SK-N-SH (cell line): ENCODE results near the gene PLPP2. TPM values are rescaled to one million over a fixed set of nuclear protein-coding genes. Genes with fewer than 3 reads are reported as not detected.

ENCODE experiments used
- CTCF ChIA-PET: fragments of 300-600, 350-600 bp; formaldehyde crosslinking; extraction: SDS; loops from one replicate; lab custom pipeline; 2021; lab: Yijun Ruan, JAX
- POLR2A ChIA-PET: fragments of 350-600 bp; sonication (Branson Sonifier 250); formaldehyde crosslinking; extraction: SDS; loops from one replicate; lab custom pipeline; 2020; ENCODE audit warnings: antibody characterized with exemption, inconsistent platforms; lab: Yijun Ruan, JAX
- DNase-seq: peaks from one replicate; pipeline ENCODE4 v3.0.0; 2012
- H2AFZ ChIP-seq: fragments of 200-600 bp; sonication (generic); 2 replicates; pipeline ENCODE4 v1.8.1; 2016; ENCODE audit warnings: antibody characterized with exemption, mild to moderate bottlenecking, low read depth
- H3F3A ChIP-seq: fragments of 200-600 bp; sonication (generic); replicated peaks from 2 replicates; pipeline ENCODE3; 2016; ENCODE audit warnings: antibody characterized with exemption, mild to moderate bottlenecking; ENCODE audit not compliant: insufficient read depth
- H3K27ac ChIP-seq, 2 experiments: fragments of 200-500 bp in 1 of 2; fragments of 200-600 bp in 1 of 2; sonication (Bioruptor generic) in 1 of 2; sonication (generic), shearing (Covaris generic) in 1 of 2; 2 replicates each; pipeline versions ENCODE4 v1.5.1 to v1.6.1; 2014 to 2016; ENCODE audit warnings: low read depth in 2 of 2, inconsistent platforms in 1 of 2, low read length in 1 of 2, mild to moderate bottlenecking in 1 of 2, mixed read lengths in 1 of 2
- H3K27me3 ChIP-seq: fragments of 200-600 bp; sonication (generic), shearing (Covaris generic); 2 replicates; pipeline ENCODE4 v1.6.1; 2016; ENCODE audit warnings: mixed run types; ENCODE audit not compliant: insufficient read depth
- H3K36me3 ChIP-seq, 2 experiments: fragments of 200-500 bp in 1 of 2; fragments of 200-600 bp in 1 of 2; sonication (Bioruptor generic) in 1 of 2; sonication (generic) in 1 of 2; replicated peaks in 1 of 2; 2 replicates each; pipeline versions ENCODE3 to v1.5.1; 2014 to 2016; ENCODE audit warnings: low read length in 1 of 2, mild to moderate bottlenecking in 1 of 2; ENCODE audit not compliant: insufficient read depth in 2 of 2, control insufficient read depth in 1 of 2
- H3K4me1 ChIP-seq, 2 experiments: fragments of 200-500 bp in 1 of 2; fragments of 200-600 bp in 1 of 2; sonication (Bioruptor generic) in 1 of 2; sonication (generic), shearing (Covaris generic) in 1 of 2; 2 replicates each; pipeline versions ENCODE4 v1.5.1 to v1.6.1; 2014 to 2016; ENCODE audit warnings: low read depth in 1 of 2, low read length in 1 of 2, mixed run types in 1 of 2; ENCODE audit not compliant: insufficient read depth in 2 of 2, control insufficient read depth in 1 of 2
- H3K4me2 ChIP-seq: fragments of 200-600 bp; sonication (generic), shearing (Covaris generic); 2 replicates; pipeline ENCODE4 v1.6.1; 2017; ENCODE audit warnings: mixed run types
- H3K4me3 ChIP-seq, 2 experiments: fragments of 200-500 bp in 1 of 2; fragments of 200-600 bp in 1 of 2; sonication (Bioruptor generic) in 1 of 2; sonication (generic), shearing (Covaris generic) in 1 of 2; 2 replicates each; pipeline versions ENCODE4 v1.5.1 to v1.8.1; 2014 to 2016; ENCODE audit warnings: low read depth in 2 of 2, inconsistent platforms in 1 of 2, low read length in 1 of 2, mild to moderate bottlenecking in 1 of 2, mixed read lengths in 1 of 2, moderate library complexity in 1 of 2
- H3K79me2 ChIP-seq: fragments of 200-600 bp; sonication (generic); 2 replicates; pipeline ENCODE4 v1.8.1; 2017; ENCODE audit warnings: mild to moderate bottlenecking; ENCODE audit not compliant: insufficient read depth
- H3K9ac ChIP-seq: fragments of 200-600 bp; sonication (generic); 2 replicates; pipeline ENCODE4 v1.6.1; 2017; ENCODE audit warnings: mixed run types
- H3K9me2 ChIP-seq: fragments of 200-600 bp; sonication (generic); 2 replicates; pipeline ENCODE4 v1.6.1; 2017; ENCODE audit warnings: mixed run types
- H3K9me3 ChIP-seq: fragments of 200-600 bp; sonication (generic); 2 replicates; pipeline ENCODE4 v1.6.1; 2017; ENCODE audit warnings: mixed run types, mild to moderate bottlenecking, moderate library complexity
- H4K20me1 ChIP-seq: fragments of 200-600 bp; sonication (generic); 2 replicates; pipeline ENCODE4 v1.6.1; 2017; ENCODE audit warnings: mild to moderate bottlenecking, mixed run types; ENCODE audit not compliant: insufficient read depth
- CHD2 ChIP-seq: fragments of 150-350 bp; IDR thresholded peaks from 2 replicates; pipeline ENCODE4 v1.6.1; 2018; ENCODE audit warnings: low read length; ENCODE audit not compliant: partially characterized antibody
- ELF1 ChIP-seq: IDR thresholded peaks from 2 replicates; pipeline ENCODE4 v1.4.0; 2012
- MEF2A ChIP-seq: IDR thresholded peaks from 2 replicates; pipeline ENCODE4 v1.4.0; 2012; ENCODE audit warnings: low read depth, borderline replicate concordance
- NFIC ChIP-seq: IDR thresholded peaks from 2 replicates; pipeline ENCODE4 v1.4.0; 2012; ENCODE audit warnings: borderline replicate concordance
- POLR2AphosphoS5 ChIP-seq: IDR thresholded peaks from 2 replicates; pipeline ENCODE4 v1.6.1; 2012; ENCODE audit warnings: low read depth, low read length
- RAD21 ChIP-seq: IDR thresholded peaks from 2 replicates; pipeline ENCODE4 v1.6.1; 2012; ENCODE audit warnings: mild to moderate bottlenecking, low read length
- RFX5 ChIP-seq: IDR thresholded peaks from 2 replicates; pipeline ENCODE4 v1.6.1; 2012; ENCODE audit warnings: mild to moderate bottlenecking, improper control_type of control experiment, low read length
- WGBS: methylation state at CpG from one replicate; pipeline ENCODE4 v1.1.6; 2017; ENCODE audit warnings: low lambda C conversion rate; 5-methylcytosine and 5-hydroxymethylcytosine counted together
- polyA plus RNA-seq, 3 experiments: library from polyadenylated mRNA; depleted of rRNA; stranded (reverse); fragments of >200 nt; gene quantifications; 2 replicates each; pipeline ENCODE4 v1.2.3, GENCODE V29; 2012
- TF ChIP-seq, protein P1 (sequence below): fragments of 150-350 bp; IDR thresholded peaks from 2 replicates; pipeline ENCODE4 v1.6.1; 2016; ENCODE audit warnings: mild to moderate bottlenecking, low read depth, low read length
- TF ChIP-seq, protein P2 (sequence below): IDR thresholded peaks from 2 replicates; pipeline ENCODE4 v1.4.0; 2012; ENCODE audit warnings: low read depth, borderline replicate concordance
- TF ChIP-seq, protein P3 (sequence below): fragments of 200-600 bp; sonication (generic); IDR thresholded peaks from 2 replicates; pipeline ENCODE4 v1.6.1; 2017; ENCODE audit warnings: antibody characterized with exemption, mild to moderate bottlenecking, moderate library complexity

The PLPP2 gene
- polyA plus RNA-seq, 1 of the 3 experiments (the other 2 are of a cell fraction): 33.6 TPM

DNA sequence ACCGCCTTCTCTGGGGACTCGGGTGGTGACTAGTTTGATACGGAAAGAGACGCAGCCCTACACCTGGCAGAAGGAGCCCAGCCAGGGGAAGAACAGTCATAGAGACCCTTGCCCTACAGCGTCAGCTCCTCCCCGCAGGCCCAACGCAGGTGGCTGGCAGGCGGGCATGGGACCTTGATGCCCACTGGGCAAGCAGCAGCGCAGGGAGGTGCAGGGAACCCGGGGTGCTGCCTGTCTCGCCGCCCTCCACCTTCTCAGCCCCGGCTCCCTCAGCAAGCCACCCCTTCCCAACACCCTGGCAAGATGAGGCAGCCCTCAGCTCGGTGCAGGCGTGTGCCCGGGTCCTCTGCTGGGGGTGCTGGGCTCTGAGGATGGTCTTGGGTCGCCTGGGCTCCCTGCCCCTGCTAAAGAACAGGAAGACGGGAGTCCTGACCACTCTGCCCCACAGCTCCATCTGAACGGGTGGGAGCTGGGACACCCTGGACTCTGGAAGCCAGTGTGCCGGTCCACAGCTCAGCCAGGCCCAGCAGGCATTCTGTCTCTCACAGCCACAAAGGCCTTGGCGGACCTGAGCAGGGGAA, 44.4 kb upstream of the PLPP2 start:
- POLR2A ChIA-PET: no interaction called here
- Histone ChIP-seq H3F3A (no peaks in the 10 kb centered on the region), H3K4me2 (no peak overlapping the region), H3K27ac (no peak overlapping the region), H3K9me3 (no peaks in the 10 kb centered on the region), H3K4me1 (peaks cover 0 to 2% of the 10 kb centered on the region in 2 experiments; a peak in 1 of 4 replicates), H3K36me3 (peaks cover 9 to 15% of the 10 kb centered on the region in 2 experiments), H3K27me3 (no peaks in the 10 kb centered on the region), H3K9ac (no peak overlapping the region), H4K20me1 (peaks cover 51% of the 10 kb centered on the region), H3K9me2 (no peaks in the 10 kb centered on the region), H2AFZ (no peak overlapping the region), H3K79me2 (peaks cover 81% of the 10 kb centered on the region), H3K4me3 (no peak overlapping the region)
- DNase-seq: no peak
- WGBS: 90% methylated on average over 5 of the region's 21 CpGs
- TF ChIP-seq POLR2AphosphoS5 (no peak), RAD21 (no peak), CHD2 (no peak), RFX5 (no peak), NFIC (no peak), ELF1 (no peak)
- TF ChIP-seq, protein P1, sequence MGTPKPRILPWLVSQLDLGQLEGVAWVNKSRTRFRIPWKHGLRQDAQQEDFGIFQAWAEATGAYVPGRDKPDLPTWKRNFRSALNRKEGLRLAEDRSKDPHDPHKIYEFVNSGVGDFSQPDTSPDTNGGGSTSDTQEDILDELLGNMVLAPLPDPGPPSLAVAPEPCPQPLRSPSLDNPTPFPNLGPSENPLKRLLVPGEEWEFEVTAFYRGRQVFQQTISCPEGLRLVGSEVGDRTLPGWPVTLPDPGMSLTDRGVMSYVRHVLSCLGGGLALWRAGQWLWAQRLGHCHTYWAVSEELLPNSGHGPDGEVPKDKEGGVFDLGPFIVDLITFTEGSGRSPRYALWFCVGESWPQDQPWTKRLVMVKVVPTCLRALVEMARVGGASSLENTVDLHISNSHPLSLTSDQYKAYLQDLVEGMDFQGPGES: no peak
- TF ChIP-seq, protein P2, sequence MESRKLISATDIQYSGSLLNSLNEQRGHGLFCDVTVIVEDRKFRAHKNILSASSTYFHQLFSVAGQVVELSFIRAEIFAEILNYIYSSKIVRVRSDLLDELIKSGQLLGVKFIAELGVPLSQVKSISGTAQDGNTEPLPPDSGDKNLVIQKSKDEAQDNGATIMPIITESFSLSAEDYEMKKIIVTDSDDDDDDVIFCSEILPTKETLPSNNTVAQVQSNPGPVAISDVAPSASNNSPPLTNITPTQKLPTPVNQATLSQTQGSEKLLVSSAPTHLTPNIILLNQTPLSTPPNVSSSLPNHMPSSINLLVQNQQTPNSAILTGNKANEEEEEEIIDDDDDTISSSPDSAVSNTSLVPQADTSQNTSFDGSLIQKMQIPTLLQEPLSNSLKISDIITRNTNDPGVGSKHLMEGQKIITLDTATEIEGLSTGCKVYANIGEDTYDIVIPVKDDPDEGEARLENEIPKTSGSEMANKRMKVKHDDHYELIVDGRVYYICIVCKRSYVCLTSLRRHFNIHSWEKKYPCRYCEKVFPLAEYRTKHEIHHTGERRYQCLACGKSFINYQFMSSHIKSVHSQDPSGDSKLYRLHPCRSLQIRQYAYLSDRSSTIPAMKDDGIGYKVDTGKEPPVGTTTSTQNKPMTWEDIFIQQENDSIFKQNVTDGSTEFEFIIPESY: no peak
- TF ChIP-seq, protein P3, sequence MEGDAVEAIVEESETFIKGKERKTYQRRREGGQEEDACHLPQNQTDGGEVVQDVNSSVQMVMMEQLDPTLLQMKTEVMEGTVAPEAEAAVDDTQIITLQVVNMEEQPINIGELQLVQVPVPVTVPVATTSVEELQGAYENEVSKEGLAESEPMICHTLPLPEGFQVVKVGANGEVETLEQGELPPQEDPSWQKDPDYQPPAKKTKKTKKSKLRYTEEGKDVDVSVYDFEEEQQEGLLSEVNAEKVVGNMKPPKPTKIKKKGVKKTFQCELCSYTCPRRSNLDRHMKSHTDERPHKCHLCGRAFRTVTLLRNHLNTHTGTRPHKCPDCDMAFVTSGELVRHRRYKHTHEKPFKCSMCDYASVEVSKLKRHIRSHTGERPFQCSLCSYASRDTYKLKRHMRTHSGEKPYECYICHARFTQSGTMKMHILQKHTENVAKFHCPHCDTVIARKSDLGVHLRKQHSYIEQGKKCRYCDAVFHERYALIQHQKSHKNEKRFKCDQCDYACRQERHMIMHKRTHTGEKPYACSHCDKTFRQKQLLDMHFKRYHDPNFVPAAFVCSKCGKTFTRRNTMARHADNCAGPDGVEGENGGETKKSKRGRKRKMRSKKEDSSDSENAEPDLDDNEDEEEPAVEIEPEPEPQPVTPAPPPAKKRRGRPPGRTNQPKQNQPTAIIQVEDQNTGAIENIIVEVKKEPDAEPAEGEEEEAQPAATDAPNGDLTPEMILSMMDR: no peak
- CTCF ChIA-PET: interaction anchor here (1.3 kb wide), 1 partner anchor 171 kb away, joined by 3 read pairs; no protein-coding TSS in a partner anchor

DNA sequence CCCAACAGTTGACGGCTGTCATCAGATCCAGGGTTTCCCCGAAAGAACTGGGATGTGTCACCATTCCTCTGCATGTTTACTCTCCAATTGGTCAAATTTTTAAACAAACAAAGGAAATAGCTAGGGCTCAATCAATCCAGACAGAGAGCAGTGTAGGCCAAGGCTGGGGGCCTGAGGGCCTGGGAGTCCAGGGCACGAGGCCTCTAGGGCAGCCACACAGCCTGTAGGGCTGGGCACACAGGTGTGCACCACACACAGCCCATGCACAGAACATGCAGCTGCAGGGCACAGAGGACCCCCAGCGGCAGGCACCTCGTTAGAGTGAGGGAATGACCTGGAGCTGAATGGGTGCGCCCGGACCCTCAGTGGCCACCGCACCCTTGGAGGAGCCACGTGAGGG, 43.9 kb upstream of the PLPP2 start:
- H3K4me1 ChIP-seq: no peaks in the 10 kb centered on the region; a peak in 1 of 4 replicates
- no peaks in the 10 kb centered on the region for H3K9me2 ChIP-seq
- H3K27me3 ChIP-seq: no peaks in the 10 kb centered on the region
- H3K9me3 ChIP-seq: no peaks in the 10 kb centered on the region
- WGBS: 97% methylated on average over 6 of the region's 9 CpGs
- no peak overlapping the region for H3K9ac ChIP-seq
- H3K36me3 ChIP-seq: peaks cover 5 to 20% of the 10 kb centered on the region in 2 experiments
- POLR2A ChIA-PET: no interaction called here
- peaks cover 78% of the 10 kb centered on the region for H3K79me2 ChIP-seq
- no peaks in the 10 kb centered on the region for H3F3A ChIP-seq
- H3K4me3 ChIP-seq: no peak overlapping the region
- no peak for TF ChIP-seq MEF2A
- CTCF ChIA-PET: interaction anchor here (1.3 kb wide), 1 partner anchor 172 kb away, joined by 3 read pairs; no protein-coding TSS in a partner anchor
- peaks cover 48% of the 10 kb centered on the region for H4K20me1 ChIP-seq
- no peak for DNase-seq
- no peak overlapping the region for H3K27ac ChIP-seq
- H2AFZ ChIP-seq: no peak overlapping the region
- H3K4me2 ChIP-seq: no peak overlapping the region
